ENCODE measurements around the gene RUSC1.

The RUSC1 gene

DNA sequence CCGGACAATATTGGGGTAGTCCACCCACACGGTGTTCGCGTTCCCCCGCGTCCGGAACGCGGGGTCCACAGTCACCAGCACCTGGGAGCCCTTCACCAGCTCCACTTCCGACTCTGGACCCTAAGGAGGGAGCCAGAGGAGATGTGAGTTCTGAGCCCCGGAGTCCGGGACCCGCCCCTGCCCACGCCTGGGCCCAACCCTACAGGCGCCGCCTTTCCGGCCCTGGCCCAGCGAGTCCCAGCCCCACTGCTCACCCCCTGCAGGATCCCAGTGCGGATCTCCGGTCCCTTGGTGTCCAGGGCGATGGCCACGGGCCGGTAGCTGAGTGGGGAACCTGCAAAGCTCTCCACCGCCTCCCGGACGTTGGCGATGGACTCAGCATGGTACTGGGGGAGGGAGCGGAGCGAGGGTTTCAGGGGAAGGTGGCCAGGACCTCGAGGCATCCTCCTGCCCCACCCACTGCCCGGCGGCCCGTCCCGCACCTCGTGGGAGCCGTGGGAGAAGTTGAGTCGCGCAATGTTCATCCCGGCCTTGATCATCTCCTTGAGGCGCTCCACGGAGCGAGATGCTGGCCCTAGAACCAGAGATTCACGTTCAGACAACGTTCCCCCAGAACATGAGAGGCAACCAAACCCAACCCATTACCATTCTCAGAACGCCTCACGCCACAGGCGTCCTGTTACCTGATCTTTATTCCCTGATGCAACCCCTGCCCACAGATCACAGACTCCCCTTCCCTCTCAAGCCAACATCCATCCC, 25.3 kb upstream of the RUSC1 start:
- DNase-seq, result no peak

DNA sequence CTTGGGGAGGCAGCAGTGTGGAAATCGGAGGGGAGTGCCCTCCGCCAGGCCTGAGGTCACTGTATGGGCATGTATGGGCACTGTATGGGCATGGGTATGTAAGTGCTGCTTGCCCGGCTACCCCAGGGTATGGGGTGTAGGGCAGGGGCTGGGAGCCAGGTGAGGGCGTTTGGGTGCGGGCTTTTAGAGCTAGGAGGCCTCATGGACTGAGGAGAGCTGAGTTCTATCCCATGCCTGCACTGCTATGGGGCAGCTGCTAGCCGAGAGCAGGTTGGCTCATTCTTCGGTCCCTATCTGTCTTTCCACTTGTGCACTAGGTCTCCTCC, 24.8 kb upstream of the RUSC1 start:
- DNase-seq, result no peak

DNA sequence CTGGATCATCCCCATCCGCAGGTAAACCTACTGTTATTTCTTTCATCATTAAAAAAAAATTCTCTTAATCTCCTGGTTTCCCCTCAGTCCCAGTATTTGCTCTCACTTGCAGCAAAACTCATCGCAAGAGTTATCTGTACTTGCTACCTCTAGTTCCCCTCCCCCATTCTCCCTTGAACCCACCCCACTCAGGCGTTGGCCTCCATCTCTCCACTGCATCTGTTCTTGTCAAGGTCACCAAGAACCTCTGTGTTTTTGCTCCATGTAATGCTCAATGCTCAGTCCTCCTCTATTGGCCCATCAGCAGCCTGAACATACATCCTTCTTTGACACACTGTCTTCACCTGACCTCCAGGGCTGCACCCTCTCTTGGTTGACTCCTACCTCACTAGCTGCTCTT, 24.0 kb upstream of the RUSC1 start:
- DNase-seq, result no peak

DNA sequence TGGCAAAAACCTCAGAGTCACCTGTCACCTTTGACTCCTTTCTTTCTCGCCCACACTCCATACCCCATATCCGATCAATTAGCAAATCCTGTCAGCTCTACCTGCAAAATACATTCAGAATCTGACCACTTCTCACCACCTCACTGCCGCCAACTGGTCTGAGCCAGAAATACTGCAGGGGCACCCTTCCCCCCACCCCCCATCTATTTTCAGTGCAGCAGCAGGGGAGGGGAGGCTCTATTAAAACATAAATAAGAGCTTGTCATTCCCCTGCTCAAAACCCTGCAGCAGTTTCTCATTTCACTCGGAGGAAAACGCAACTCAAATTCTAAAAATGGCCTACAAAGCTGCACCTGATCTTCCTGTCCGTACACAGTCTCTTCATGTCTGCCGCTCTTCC, 23.3 kb upstream of the RUSC1 start:
- no peak for DNase-seq

DNA sequence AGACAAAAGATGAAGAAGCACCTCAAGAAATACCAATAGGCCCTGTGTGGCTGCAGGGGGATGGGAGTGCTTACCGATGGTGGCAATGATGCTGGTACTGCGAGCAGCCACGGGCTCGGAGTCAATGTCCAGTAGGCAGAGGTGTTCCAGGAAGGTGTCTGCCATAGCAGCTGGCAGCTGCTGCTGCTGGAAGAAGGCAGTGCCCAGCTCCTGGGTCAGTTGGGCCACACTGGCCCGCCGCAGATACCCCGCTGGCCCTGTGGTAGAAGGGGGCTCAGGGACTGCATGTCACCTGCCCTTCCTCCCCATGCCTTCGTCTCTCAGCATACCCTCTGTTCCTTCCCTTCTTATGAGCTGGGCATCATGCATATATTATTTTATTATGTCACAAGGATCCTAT, 20.7 kb upstream of the RUSC1 start:
- no peak for DNase-seq

DNA sequence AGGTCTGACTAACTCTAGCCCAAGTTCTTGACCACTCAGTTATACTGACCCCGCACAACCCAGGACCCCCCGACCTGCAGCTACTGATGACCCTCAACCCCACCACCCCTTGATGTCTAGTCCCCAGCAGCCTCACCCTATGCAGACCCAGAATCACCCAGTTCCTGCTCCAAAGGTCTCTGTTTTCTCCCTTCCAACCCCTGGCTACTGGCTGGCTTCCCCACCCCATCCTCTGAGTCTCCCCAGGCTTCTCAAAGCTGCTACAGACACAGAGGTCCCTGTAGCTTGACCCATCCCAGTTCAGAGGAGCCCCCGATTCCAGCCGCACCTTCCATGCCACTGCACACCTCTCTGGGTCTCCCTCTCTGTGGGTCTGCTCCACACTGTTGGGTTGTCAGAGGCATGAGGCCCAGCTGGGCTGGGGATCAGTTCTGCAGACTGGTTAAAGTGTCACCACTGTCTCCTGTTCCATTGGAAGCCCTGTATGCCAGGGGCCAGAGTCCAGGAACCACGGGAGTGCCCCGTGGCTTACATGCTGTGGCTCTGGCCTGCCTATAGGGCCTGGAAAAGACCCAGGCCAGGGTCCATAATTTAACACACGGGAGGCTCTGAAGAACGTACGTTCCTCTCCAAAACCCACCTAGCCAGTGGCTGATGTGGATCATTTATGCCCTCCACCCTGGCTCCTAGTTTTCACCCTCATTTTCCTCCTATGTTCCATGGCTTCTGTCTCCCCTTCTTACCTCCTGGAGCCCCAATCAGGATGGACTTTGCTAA, 20.0 kb upstream of the RUSC1 start:
- no peak for DNase-seq

DNA sequence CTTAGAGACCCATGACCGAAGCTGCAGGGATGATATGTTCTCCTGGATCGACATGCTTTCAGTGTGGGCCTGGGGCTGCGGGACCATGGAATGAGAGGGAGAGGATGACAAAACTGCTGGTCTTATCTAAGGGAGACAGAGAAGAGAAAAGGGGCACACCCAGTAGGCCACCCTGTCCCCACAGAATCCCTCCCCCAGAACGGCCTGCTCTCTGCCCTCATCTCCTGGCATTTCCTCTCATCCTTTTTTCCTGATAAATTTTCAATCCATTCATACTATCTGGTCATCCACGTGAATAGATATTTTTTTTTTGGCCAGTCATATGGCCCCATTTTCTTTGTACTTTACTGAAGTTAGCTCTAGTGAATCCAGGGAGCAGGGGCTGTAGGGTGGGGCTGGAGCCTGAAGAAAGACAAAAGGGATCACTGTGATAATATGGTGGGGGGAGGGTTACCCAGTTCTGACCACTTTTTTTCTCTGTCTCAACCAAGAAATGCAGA, 19.3 kb upstream of the RUSC1 start, which contains the start of gene PKLR:
PKLR (minus strand) TSS at position 97 of the 500 bp plus-strand sequence; CDS start at position 54, 43 bp downstream.
- no peak for DNase-seq

DNA sequence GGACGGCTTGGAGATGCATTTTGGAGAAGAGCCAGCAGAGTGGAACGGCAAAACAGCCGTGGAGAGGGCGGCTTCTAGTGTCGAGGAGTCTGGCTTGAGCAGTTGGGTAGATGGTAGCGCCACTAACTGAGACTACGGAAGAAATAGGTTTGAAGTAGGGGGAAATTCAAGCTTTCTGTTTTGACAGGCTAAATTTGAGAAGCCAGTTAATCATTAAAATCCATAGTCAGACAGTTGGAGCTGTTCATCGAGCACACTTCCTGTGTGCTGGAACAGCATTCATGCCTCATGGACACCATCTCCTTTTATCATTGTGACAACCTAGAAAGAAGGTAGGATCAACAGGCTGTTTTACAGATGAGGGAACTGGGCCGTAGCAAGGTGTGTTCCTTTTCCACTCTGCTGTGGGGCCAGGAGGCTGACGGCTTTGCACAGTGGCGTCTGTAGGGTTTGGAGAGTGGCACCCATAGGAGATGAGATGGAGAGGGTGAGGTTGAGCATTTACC, 16.1 kb upstream of the RUSC1 start:
- DNase-seq, result peak; percentile 53

DNA sequence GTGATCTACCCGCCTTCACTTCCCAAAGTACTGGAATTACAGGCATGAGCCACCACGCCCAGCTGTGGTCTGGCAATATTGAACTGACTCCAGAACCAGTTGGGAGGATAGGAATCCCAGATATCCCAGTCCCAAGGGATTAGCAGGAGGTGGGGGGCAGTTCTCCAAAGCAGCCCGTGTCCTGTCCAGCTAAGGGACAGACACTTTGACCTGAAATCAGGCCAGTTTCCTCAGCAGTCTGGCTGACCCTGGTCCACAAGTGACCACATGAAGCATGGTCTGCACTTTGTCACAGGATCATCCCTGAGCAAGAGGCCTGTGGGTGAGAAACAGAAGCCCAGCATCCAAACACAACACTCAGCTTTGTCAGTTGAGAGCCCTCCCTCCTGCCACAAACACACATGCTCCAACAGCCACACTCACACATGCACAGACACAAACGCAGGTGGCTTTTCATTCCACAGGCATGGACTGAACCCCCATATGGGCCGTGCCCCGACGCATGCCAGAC, 14.8 kb upstream of the RUSC1 start:
- no peak for DNase-seq

DNA sequence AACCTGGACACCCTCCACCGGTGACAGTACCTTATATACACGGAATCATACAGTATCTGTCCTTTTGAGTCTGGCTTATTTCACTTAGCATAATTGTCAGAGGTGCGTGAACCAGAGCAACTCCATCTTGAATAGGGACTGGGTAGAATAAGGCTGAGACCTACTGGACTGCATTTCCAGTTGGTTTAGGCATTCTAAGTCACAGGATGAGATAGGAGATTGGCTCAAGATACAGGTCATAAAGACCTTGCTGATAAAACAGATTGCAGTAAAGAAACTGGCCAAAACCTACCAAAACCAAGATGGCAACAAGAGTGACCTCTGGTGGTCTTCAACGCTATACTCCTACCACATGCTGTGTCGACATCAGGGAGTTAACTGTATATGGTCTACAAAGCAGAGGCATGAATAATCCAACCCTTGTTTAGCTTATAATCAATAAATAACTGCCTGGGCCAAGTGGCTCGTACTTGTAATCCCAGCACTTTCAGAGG, 13.4 kb upstream of the RUSC1 start:
- peak; percentile 22 for DNase-seq

DNA sequence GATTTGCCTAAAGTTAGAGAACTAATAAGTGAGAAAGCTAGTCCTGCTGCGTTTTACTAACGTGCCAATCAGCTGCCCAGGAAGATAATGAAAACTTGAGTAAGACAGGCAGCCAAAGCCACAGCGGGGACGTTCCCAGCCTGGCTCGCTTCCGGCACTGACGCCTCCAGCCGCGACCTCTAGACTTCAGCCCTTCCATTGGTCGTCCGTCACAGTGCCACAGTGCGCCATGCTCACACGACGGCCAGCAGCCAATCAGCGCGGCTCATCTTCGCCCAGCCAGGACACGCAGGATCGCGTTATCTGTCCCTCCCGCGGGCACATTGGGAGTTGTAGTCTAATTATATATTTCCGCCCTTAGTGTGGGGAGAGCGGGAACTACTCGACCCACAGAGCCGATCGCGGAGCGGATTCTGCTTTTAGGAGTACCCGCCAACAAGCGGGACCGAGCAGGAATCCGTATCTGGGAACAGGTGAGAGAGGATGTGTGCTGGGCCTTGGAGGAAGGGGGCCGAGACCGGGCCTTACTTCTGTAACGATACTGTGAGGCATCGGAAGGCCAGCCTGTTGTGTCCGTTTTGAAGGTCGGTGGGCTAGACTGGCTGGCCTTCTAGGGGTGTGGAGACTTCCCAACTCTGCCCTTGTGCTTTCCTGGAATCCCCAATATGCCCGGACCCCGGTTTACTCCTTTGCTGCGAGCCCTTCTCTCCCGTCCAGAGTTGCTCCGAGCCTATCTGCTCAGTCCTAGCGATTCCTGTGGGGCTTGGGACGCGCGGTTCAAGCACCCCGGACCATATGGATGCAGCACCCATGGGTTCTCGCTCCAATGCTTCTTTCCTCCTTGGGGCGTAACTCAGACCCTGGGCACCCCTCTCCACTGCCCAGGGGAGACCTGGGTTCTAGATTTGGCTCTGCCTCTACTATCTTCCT, 11.9 kb upstream of the RUSC1 start, which contains the start of gene FDPS:
FDPS (plus strand) TSS at position 374 of the 930 bp plus-strand sequence. CDS start 924 bp downstream, outside the sequence.
- peak; percentile 99 for DNase-seq

DNA sequence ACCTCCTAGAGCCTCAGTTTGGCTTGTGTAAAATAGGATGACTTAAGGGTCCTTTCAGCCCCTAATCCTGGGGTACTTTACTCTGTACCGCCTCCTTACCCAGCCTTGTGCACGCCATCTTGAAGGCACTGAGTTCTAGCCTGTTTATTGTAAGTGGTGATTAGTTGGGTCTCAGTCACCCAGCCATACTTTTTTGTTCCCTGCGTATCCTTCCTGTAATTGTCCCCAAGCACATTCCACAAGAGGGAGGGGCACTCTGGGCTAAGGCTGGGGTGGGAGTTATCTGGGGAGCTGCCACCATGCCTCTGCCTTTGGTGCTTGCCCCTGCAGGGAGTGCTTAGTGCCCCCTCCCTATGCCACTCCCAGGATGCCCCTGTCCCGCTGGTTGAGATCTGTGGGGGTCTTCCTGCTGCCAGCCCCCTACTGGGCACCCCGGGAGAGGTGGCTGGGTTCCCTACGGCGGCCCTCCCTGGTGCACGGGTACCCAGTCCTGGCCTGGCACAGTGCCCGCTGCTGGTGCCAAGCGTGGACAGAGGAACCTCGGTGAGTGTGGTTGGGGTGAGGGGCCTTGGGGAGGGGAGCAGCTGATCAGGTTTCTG, 11.2 kb upstream of the RUSC1 start:
- DNase-seq, result no peak

DNA sequence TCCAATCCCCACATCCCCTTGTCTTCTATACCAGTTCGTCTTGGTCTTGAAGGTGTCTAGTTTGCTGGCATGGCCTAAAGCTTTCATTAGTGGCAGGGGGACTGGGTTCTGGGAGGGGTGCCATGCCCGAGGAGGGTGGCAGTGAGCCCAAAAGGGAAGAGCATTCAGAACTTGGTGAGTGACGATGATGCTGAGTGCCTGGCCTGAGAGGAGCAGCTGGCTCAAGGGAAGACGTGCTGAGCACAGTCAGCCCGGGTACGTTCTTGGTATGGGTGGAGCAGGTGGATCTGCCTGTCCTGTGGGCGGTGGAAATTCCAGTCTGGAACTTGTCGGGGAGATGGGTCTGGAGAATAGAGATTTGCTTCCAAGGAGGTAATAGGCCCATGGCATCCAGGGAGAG, 7.4 kb upstream of the RUSC1 start:
- DNase-seq, result no peak

DNA sequence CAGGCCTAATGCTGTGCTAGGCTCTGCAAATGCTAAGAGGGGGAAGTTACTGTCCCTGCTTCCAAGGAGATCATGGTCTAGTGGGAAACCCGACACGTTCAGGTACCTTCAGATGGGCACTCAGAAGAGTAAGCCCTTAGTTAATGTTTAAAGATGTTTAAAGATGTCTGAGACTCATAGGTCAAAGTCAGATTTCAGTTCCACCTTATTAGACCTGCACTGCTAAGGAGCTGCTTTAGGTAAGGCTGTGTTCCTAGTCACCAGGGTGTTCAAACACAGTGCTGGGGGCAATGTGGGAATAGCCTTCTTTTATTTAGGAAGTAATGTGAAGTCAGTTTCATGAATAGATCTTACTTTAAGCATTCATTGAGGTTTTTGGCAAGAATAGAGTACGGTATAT, 3.8 kb upstream of the RUSC1 start:
- DNase-seq, result no peak

DNA sequence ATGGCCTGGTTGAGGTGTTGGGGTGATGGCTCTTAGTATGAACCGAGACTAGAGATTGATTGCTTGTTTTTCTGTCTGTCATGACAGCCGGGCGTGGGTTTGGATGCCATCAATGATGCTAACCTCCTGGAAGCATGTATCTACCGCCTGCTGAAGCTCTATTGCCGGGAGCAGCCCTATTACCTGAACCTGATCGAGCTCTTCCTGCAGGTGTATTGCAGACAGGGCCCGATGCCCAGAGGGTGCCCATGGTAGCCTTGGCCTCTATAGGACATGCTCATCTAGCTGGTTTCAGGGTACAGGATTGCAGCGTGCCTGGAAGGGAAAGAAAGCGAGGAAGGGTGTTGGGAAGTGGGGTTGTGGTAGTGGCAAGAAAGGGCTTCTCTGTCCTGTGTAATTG, 2.6 kb upstream of the RUSC1 start:
- no peak for DNase-seq

DNA sequence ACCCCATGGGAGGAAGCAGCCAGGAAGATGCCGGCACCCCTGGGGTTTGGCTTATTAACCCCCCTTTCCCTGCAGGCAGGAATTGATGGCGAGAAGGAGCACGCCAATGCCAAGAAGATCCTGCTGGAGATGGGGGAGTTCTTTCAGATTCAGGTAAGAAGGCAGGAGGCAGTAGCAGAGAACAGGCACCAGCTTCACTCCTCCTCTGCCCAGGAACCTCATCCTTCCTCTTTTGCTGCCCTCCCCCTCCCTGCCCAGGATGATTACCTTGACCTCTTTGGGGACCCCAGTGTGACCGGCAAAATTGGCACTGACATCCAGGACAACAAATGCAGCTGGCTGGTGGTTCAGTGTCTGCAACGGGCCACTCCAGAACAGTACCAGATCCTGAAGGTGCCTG, 1.2 kb upstream of the RUSC1 start:
- DNase-seq, result no peak

DNA sequence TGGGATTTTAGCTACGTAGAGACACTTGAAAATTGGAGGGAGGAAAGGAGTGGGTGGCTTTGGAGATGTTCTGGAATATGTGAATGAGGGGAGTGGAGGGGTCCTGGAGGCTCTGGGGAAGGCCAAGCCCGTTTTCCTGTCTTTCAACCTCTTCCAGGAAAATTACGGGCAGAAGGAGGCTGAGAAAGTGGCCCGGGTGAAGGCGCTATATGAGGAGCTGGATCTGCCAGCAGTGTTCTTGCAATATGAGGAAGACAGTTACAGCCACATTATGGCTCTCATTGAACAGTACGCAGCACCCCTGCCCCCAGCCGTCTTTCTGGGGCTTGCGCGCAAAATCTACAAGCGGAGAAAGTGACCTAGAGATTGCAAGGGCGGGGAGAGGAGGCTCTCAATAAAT, 442 bp upstream of the RUSC1 start:
- no peak for DNase-seq

DNA sequence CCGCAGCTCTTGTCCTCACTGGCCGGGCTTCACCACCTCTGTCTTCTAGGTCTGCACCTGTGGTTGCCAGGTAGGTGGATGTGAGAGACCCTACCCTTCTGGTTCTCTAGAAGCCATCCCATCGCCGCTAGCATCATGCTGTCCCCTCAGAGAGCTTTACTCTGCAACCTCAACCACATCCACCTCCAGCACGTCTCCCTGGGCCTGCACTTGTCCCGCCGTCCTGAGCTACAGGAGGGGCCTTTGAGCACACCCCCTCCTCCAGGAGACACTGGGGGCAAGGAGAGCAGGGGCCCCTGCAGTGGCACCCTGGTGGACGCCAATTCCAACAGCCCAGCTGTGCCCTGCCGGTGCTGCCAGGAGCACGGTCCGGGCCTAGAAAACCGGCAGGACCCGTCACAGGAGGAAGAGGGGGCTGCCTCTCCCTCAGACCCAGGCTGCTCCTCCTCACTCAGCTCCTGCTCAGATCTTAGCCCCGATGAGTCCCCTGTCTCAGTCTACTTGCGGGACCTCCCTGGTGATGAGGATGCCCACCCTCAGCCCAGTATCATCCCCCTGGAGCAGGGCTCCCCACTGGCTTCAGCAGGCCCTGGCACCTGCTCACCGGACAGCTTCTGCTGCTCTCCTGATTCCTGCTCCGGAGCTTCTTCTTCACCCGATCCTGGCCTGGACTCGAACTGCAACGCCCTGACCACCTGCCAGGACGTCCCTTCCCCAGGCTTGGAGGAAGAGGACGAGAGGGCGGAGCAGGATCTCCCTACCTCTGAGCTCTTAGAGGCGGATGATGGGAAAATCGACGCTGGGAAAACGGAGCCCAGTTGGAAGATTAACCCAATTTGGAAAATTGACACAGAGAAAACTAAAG, 1.2 kb downstream of the RUSC1 start:
- no peak for DNase-seq

DNA sequence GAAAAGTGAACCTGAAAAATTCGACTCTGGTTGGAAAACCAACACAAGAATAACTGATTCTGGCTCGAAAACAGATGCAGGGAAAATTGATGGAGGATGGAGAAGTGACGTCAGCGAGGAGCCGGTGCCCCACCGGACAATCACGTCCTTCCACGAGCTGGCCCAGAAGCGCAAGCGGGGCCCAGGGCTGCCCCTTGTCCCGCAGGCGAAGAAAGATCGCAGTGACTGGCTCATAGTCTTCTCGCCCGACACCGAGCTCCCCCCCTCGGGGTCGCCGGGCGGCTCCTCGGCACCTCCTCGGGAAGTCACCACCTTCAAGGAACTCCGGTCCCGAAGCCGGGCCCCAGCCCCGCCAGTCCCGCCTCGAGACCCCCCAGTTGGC, 1.9 kb downstream of the RUSC1 start:
- peak; percentile 15 for DNase-seq

DNA sequence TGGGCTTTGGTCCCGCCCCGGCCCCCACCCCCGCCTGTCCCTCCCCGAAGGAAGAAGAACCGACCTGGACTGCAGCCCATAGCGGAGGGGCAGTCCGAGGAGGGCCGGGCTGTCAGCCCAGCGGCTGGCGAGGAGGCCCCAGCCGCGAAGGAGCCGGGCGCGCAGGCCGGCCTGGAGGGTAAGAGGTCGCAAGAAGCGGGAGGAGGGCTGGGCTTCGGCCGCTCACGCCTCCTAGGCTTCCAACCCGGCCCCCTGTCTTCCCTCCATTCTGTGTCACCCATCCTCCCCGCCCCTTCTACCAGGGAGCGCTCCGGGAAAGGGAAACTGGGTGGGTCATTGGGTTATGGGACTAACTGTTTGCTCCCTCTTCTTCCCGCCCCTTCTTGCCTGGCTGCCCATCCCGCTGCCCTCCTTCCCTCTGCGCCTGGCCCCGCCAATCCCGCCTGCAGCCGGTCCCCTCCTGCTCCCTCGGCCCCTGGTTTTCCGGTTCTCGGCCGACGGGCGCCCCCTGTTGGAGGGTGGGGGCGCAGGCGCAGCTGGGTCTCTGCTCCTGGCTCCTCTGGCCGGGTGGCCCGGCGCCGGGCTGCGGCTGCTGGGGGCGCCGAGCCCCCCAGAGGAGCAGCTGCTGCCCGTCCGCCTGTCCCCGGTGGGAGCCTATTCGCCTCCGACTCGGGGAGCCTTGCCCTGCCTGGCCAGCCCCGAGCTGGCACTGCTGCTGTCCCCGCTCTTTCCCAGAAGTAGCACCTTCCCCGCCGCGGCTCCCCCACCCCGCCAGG, 2.4 kb downstream of the RUSC1 start:
- peak; percentile 89 for DNase-seq
